HCT116 (cell line): ENCODE results near the gene GATAD2B. TPM values are rescaled to one million over a fixed set of nuclear protein-coding genes. Genes with fewer than 3 reads are reported as not detected.
"Not testable (repeated sequence)": the region's sequence is repeated elsewhere in the genome, so short reads cannot be mapped to it uniquely, and the experiment has no call there.

Experiments
- ATAC-seq: fragments of 200-7000 bp; cut with Tn5 transposase; 2 replicates; pipeline ENCODE4 v1.9.1; 2020; ENCODE audit warnings: mild to moderate bottlenecking, moderate library complexity
- BruUV-seq: library from RNA; stranded (reverse); fragments of 400-500 nt; replicated peaks from 2 replicates; lab custom pipeline; 2021; lab: Mats Ljungman, UMichigan
- CTCF ChIA-PET: fragments of 300-600 bp; sonication (Branson Sonifier 250); formaldehyde crosslinking; loops from one replicate; lab custom pipeline; 2021; ENCODE audit warnings: antibody characterized with exemption; lab: Charles Lee
- POLR2A ChIA-PET: fragments of 300-600, 350-600 bp; sonication (Branson Sonifier 250); formaldehyde crosslinking; loops from one replicate; lab custom pipeline; 2021; ENCODE audit warnings: antibody characterized with exemption; lab: Charles Lee
- RAD21 ChIA-PET, 2 experiments: fragments of 300-600 bp; sonication (Branson Sonifier 250); formaldehyde crosslinking; loops; one replicate each; lab custom pipeline; 2023; ENCODE audit warnings: low total read pairs in 2 of 2; ENCODE audit not compliant: uncharacterized antibody in 2 of 2, unreplicated experiment in 2 of 2, low non-redundant PET in 1 of 2; lab: Charles Lee
- DNase-seq: peaks from one replicate; pipeline ENCODE4 v3.0.0-alpha.2; 2010; ENCODE audit warnings: low read depth, low spot score
- H2AFZ ChIP-seq: fragments of 200-600 bp; shearing (Covaris generic), sonication (generic); 2 replicates; pipeline ENCODE4 v1.6.1; 2017; ENCODE audit warnings: low read depth, mixed run types, mixed read lengths, antibody characterized with exemption, low read length; ENCODE audit not compliant: poor library complexity, severe bottlenecking
- H3K27ac ChIP-seq: 2 replicates; pipeline ENCODE4 v1.5.1; 2012; ENCODE audit warnings: low read depth, low read length
- H3K27me3 ChIP-seq: fragments of 200-600 bp; sonication (generic); 2 replicates; pipeline ENCODE4 v1.6.1; 2016; ENCODE audit warnings: mixed run types, low read length, mixed read lengths; ENCODE audit not compliant: insufficient read depth
- H3K36me3 ChIP-seq, 2 experiments: fragments of 200-500 bp in 1 of 2; fragments of 200-600 bp in 1 of 2; sonication (Bioruptor generic) in 1 of 2; sonication (generic) in 1 of 2; 2 replicates each; pipeline versions ENCODE4 v1.5.1 to v1.6.1; 2014 to 2016; ENCODE audit warnings: low read length in 2 of 2, inconsistent platforms in 1 of 2, mixed read lengths in 1 of 2, mixed run types in 1 of 2; ENCODE audit not compliant: insufficient read depth in 2 of 2, control insufficient read depth in 1 of 2
- H3K4me1 ChIP-seq, 2 experiments: fragments of 200-600 bp in 1 of 2; sonication (generic) in 1 of 2; 2 replicates each; pipeline versions ENCODE4 v1.5.1 to v1.6.1; 2012 to 2017; ENCODE audit warnings: low read length in 2 of 2, inconsistent platforms in 1 of 2, mild to moderate bottlenecking in 1 of 2, mixed read lengths in 1 of 2, mixed run types in 1 of 2, moderate library complexity in 1 of 2; ENCODE audit not compliant: insufficient read depth in 2 of 2, control insufficient read depth in 1 of 2
- H3K4me2 ChIP-seq: fragments of 200-600 bp; sonication (generic); 2 replicates; pipeline ENCODE4 v1.6.1; 2017; ENCODE audit warnings: mixed run types, low read length, mixed read lengths
- H3K4me3 ChIP-seq, 2 experiments: fragments of 200-600 bp in 1 of 2; sonication (generic) in 1 of 2; replicated peaks in 1 of 2; 2 replicates each; pipeline ENCODE4 v1.5.1; 2011 to 2016; ENCODE audit warnings: low read length in 2 of 2, control low read depth in 1 of 2, low read depth in 1 of 2, mild to moderate bottlenecking in 1 of 2, mixed read lengths in 1 of 2, mixed run types in 1 of 2
- H3K79me2 ChIP-seq: fragments of 200-600 bp; sonication (generic); 2 replicates; pipeline ENCODE4 v1.6.1; 2017; ENCODE audit warnings: mild to moderate bottlenecking, mixed run types, low read length, moderate library complexity, mixed read lengths; ENCODE audit not compliant: insufficient read depth
- H3K9ac ChIP-seq: fragments of 200-600 bp; sonication (generic); 2 replicates; pipeline ENCODE4 v1.6.1; 2016; ENCODE audit warnings: low read length, mixed read lengths
- H3K9me2 ChIP-seq: fragments of 200-600 bp; sonication (generic), shearing (Covaris generic); 2 replicates; pipeline ENCODE4 v1.6.1; 2017; ENCODE audit warnings: mixed run types, mild to moderate bottlenecking, moderate library complexity; ENCODE audit not compliant: insufficient read depth
- H3K9me3 ChIP-seq, 2 experiments: fragments of 200-500 bp in 1 of 2; fragments of 200-600 bp in 1 of 2; sonication (Bioruptor generic) in 1 of 2; sonication (generic) in 1 of 2; 2 replicates each; pipeline ENCODE4 v1.6.1; 2014 to 2017; ENCODE audit warnings: low read length in 2 of 2, mixed read lengths in 2 of 2, inconsistent platforms in 1 of 2, low read depth in 1 of 2, mild to moderate bottlenecking in 1 of 2, mixed run types in 1 of 2, moderate library complexity in 1 of 2; ENCODE audit not compliant: control insufficient read depth in 1 of 2, insufficient read depth in 1 of 2
- H4K20me1 ChIP-seq: fragments of 200-600 bp; sonication (generic), shearing (Covaris generic); 2 replicates; pipeline ENCODE4 v1.6.1; 2017; ENCODE audit warnings: mixed run types, mild to moderate bottlenecking, moderate library complexity; ENCODE audit not compliant: insufficient read depth
- CBX3 ChIP-seq: IDR thresholded peaks from 2 replicates; pipeline ENCODE4 v1.6.1; 2012; ENCODE audit warnings: low read depth
- CEBPB ChIP-seq: IDR thresholded peaks from 2 replicates; pipeline ENCODE4 v1.6.1; 2012; ENCODE audit warnings: low read depth
- CTCF ChIP-seq, 3 experiments: fragments of 200-600 bp in 1 of 3; sonication (generic) in 1 of 3; IDR thresholded peaks in 2 of 3; conservative IDR thresholded peaks in 1 of 3; 2 replicates each; pipeline ENCODE4 v1.5.1; 2012 to 2017; ENCODE audit warnings: low read depth in 2 of 3, low read length in 2 of 3, antibody characterized with exemption in 1 of 3, borderline replicate concordance in 1 of 3, control low read depth in 1 of 3, mild to moderate bottlenecking in 1 of 3, mixed read lengths in 1 of 3, mixed run types in 1 of 3, moderate library complexity in 1 of 3; ENCODE audit not compliant: insufficient read depth in 1 of 3
- ELF1 ChIP-seq: IDR thresholded peaks from 2 replicates; pipeline ENCODE4 v1.6.1; 2012; ENCODE audit warnings: low read depth, borderline replicate concordance
- EZH2phosphoT487 ChIP-seq: fragments of 200-600 bp; IDR thresholded peaks from 2 replicates; pipeline ENCODE4 v1.6.1; 2018; ENCODE audit warnings: antibody characterized with exemption, borderline replicate concordance
- FOSL1 ChIP-seq: IDR thresholded peaks from 2 replicates; pipeline ENCODE4 v1.6.1; 2012; ENCODE audit warnings: low read depth
- JUND ChIP-seq: IDR thresholded peaks from 2 replicates; pipeline ENCODE4 v1.6.1; 2012
- MAX ChIP-seq: IDR thresholded peaks from 2 replicates; pipeline ENCODE4 v1.6.1; 2012
- POLR2AphosphoS5 ChIP-seq: IDR thresholded peaks from 2 replicates; pipeline ENCODE4 v1.6.1; 2011; ENCODE audit warnings: mild to moderate bottlenecking, low read depth, low read length, moderate library complexity
- RAD21 ChIP-seq: IDR thresholded peaks from 2 replicates; pipeline ENCODE4 v1.6.1; 2012; ENCODE audit warnings: low read depth, mild to moderate bottlenecking
- SIN3A ChIP-seq: IDR thresholded peaks from 2 replicates; pipeline ENCODE4 v1.6.1; 2012; ENCODE audit warnings: low read depth
- SP1 ChIP-seq: IDR thresholded peaks from 2 replicates; pipeline ENCODE4 v1.6.1; 2012; ENCODE audit warnings: low read depth
- SRF ChIP-seq: IDR thresholded peaks from 2 replicates; pipeline ENCODE4 v1.6.1; 2012; ENCODE audit warnings: low read depth
- TCF7L2 ChIP-seq: IDR thresholded peaks from 2 replicates; pipeline ENCODE4 v1.7.0; 2011; ENCODE audit warnings: borderline replicate concordance, inconsistent platforms; ENCODE audit not compliant: insufficient read depth, insufficient read length; ENCODE audit errors: extremely low read depth
- YY1 ChIP-seq: IDR thresholded peaks from 2 replicates; pipeline ENCODE4 v1.6.1; 2011; ENCODE audit warnings: low read length, low read depth, moderate library complexity, mild to moderate bottlenecking; ENCODE audit not compliant: insufficient replicate concordance; ENCODE audit errors: extremely low read depth
- ZBTB33 ChIP-seq: IDR thresholded peaks from 2 replicates; pipeline ENCODE4 v1.6.1; 2011; ENCODE audit warnings: mild to moderate bottlenecking, low read length, moderate library complexity; ENCODE audit not compliant: insufficient replicate concordance; ENCODE audit errors: extremely low read depth
- ZFX ChIP-seq: fragments of 450-650 bp; IDR thresholded peaks from 2 replicates; pipeline ENCODE4 v1.6.1; 2017
- ZNF274 ChIP-seq: fragments of 200-500 bp; sonication (Bioruptor generic); IDR thresholded peaks from 2 replicates; pipeline ENCODE4 v1.6.1; 2014; ENCODE audit warnings: mild to moderate bottlenecking, low read depth, low read length, inconsistent platforms
- intact Hi-C: fragments of 100-400 bp; cut with micrococcal nuclease; formaldehyde crosslinking; loops from 2 replicates; pipeline ENCODE4 v1.10.0; 2022
- total RNA-seq: library from RNA; stranded (reverse); gene quantifications from one replicate; pipeline ENCODE4 v1.2.1, GENCODE V29; 2021; ENCODE audit not compliant: unreplicated experiment

Gene GATAD2B
- total RNA-seq, 1 experiment from 2014 or later: 50.2 TPM

DNA sequence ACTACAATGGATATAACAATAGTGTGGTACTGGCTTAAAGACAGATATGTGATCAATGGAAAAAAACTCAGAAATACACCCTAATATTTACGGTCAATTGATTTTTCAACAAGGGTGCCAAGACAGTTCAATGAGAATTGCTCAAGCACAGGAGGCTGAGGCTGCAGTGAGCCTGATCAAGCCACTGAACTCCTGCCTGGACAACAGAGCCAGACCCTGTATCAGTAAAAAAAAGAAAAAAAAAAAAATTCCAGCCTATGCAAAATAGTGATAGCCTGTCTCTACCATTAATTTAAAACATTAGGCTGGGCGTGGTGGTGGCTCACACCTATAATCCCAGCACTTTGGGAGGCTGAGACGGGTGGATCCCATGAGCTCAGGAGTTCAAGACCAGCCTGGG lies 77.6 kb downstream of the GATAD2B start:
- Histone ChIP-seq H3K27ac (no peak overlapping the region), H3K36me3 (no peaks in the 10 kb centered on the region), H3K4me2 (no peak overlapping the region)
- RAD21 ChIA-PET: no interaction called here
- no peak for ATAC-seq
- no peak for TF ChIP-seq CEBPB
- no peak for TF ChIP-seq ZBTB33
- no peak for TF ChIP-seq SIN3A
- no peak for TF ChIP-seq CTCF (IDR thresholded peaks at IDR 0.05 in 2 of 3, conservative IDR thresholded peaks at IDR 0.05 in 1 of 3; ENCODE audit: borderline replicate concordance in 1 of 3, insufficient read depth in 1 of 3, low read depth in 2 of 3, low read length in 2 of 3)
- TF ChIP-seq TCF7L2: no peak
- TF ChIP-seq RAD21: no peak
- no peak for TF ChIP-seq JUND
- no peak for TF ChIP-seq FOSL1
- TF ChIP-seq ZNF274: no peak
- no peak for TF ChIP-seq SP1
- TF ChIP-seq MAX: no peak
- TF ChIP-seq CBX3: no peak
- TF ChIP-seq POLR2AphosphoS5: no peak
- no peak for TF ChIP-seq ZFX
- TF ChIP-seq YY1: no peak
- TF ChIP-seq EZH2phosphoT487: no peak
- TF ChIP-seq ELF1: no peak
- no peak for TF ChIP-seq SRF
- TF ChIP-seq, all 23 proteins: peak for 0
- no peak overlapping the region for H3K9ac ChIP-seq
- CTCF ChIA-PET: no interaction called here
- H3K4me1 ChIP-seq: no peaks in the 10 kb centered on the region
- H3K9me2 ChIP-seq: no peaks in the 10 kb centered on the region
- no peaks in the 10 kb centered on the region for H3K9me3 ChIP-seq
- H2AFZ ChIP-seq: no peak overlapping the region
- no peak for DNase-seq
- no peaks in the 10 kb centered on the region for H3K27me3 ChIP-seq
- peaks cover 14% of the 10 kb centered on the region for H3K79me2 ChIP-seq
- intact Hi-C loops: no loop called here
- BruUV-seq: no TSS peak
- no peaks in the 10 kb centered on the region for H4K20me1 ChIP-seq
- POLR2A ChIA-PET: interaction anchor here (0.6 kb wide), 1 partner anchor 22 kb away, joined by 4 read pairs; no protein-coding TSS in a partner anchor
- no peak overlapping the region for H3K4me3 ChIP-seq

GRCh38 chr1:153844349-153844748 lies 78.4 kb downstream of the GATAD2B start:
- H3K9ac ChIP-seq, POLR2A ChIA-PET, H3K27me3 ChIP-seq, BruUV-seq, ATAC-seq, CTCF ChIA-PET, H4K20me1 ChIP-seq, H2AFZ ChIP-seq, H3K4me3 ChIP-seq, H3K9me2 ChIP-seq, intact Hi-C loops, DNase-seq, H3K4me1 ChIP-seq, H3K9me3 ChIP-seq, RAD21 ChIA-PET, H3K4me2 ChIP-seq, H3K27ac ChIP-seq, H3K36me3 ChIP-seq: not testable (repeated sequence)
- peaks cover 14% of the 10 kb centered on the region for H3K79me2 ChIP-seq
